ENCODE measurements around the gene PXDN.

PXDN gene

GRCh38 chr2:1633936-1634587, 110.3 kb downstream of the PXDN start:
- TF ChIP-seq TOX (CRISPR knock-in tag; IDR thresholded peaks at IDR 0.05; ENCODE audit: borderline replicate concordance) = no peak
- no peak for TF ChIP-seq ARNTL (CRISPR knock-in tag; IDR thresholded peaks at IDR 0.05; ENCODE audit: borderline replicate concordance, low read depth)
- TF ChIP-seq BACH2 (CRISPR knock-in tag; IDR thresholded peaks at IDR 0.05; ENCODE audit: borderline replicate concordance) = no peak
- no peak for TF ChIP-seq OSR1 (CRISPR knock-in tag; IDR thresholded peaks at IDR 0.05)
- no peak for TF ChIP-seq ZFP3 (CRISPR knock-in tag; IDR thresholded peaks at IDR 0.05)
- no peak for TF ChIP-seq CSRNP3 (CRISPR knock-in tag; IDR thresholded peaks at IDR 0.05)
- TF ChIP-seq CREB5 (CRISPR knock-in tag; IDR thresholded peaks at IDR 0.05; ENCODE audit: low read depth) = no peak
- TF ChIP-seq SNAI2 (CRISPR knock-in tag; IDR thresholded peaks at IDR 0.05) = no peak
- TF ChIP-seq RARB (CRISPR knock-in tag; IDR thresholded peaks at IDR 0.05) = no peak
- TF ChIP-seq POU6F1 (CRISPR knock-in tag; IDR thresholded peaks at IDR 0.05; ENCODE audit: borderline replicate concordance, low read depth) = no peak
- no peak for TF ChIP-seq ZFP30 (CRISPR knock-in tag; IDR thresholded peaks at IDR 0.05)
- no peak for TF ChIP-seq ZNF565 (CRISPR knock-in tag; conservative IDR thresholded peaks at IDR 0.05; ENCODE audit: low read depth)
- no peak for TF ChIP-seq ESRRG (CRISPR knock-in tag; IDR thresholded peaks at IDR 0.05)
- no peak for ATAC-seq

GRCh38 chr2:1633092-1633671, 111.1 kb downstream of the PXDN start:
- TF ChIP-seq OSR1 (CRISPR knock-in tag; IDR thresholded peaks at IDR 0.05) (no peak), RARB (CRISPR knock-in tag; IDR thresholded peaks at IDR 0.05) (no peak), ESRRG (CRISPR knock-in tag; IDR thresholded peaks at IDR 0.05) (no peak), ZNF8 (CRISPR knock-in tag; IDR thresholded peaks at IDR 0.05) (no peak), CREB5 (CRISPR knock-in tag; IDR thresholded peaks at IDR 0.05; ENCODE audit: low read depth) (no peak), ZFP30 (CRISPR knock-in tag; IDR thresholded peaks at IDR 0.05) (no peak), BACH2 (CRISPR knock-in tag; IDR thresholded peaks at IDR 0.05; ENCODE audit: borderline replicate concordance) (no peak), CSDC2 (CRISPR knock-in tag; IDR thresholded peaks at IDR 0.05) (no peak), TCF4 (CRISPR knock-in tag; IDR thresholded peaks at IDR 0.05; ENCODE audit: borderline replicate concordance) (no peak), ZNF565 (CRISPR knock-in tag; conservative IDR thresholded peaks at IDR 0.05; ENCODE audit: low read depth) (no peak), TOX (CRISPR knock-in tag; IDR thresholded peaks at IDR 0.05; ENCODE audit: borderline replicate concordance) (no peak), GLIS3 (CRISPR knock-in tag; IDR thresholded peaks at IDR 0.05) (no peak), CSRNP3 (CRISPR knock-in tag; IDR thresholded peaks at IDR 0.05) (no peak), ISL1 (CRISPR knock-in tag; IDR thresholded peaks at IDR 0.05) (no peak)
- ATAC-seq = no peak

GRCh38 chr2:1632510-1632909, 111.8 kb downstream of the PXDN start:
- ATAC-seq = no peak
- no peak for TF ChIP-seq POU6F1 (CRISPR knock-in tag; IDR thresholded peaks at IDR 0.05; ENCODE audit: borderline replicate concordance, low read depth)
- TF ChIP-seq TSHZ2 (CRISPR knock-in tag; IDR thresholded peaks at IDR 0.05) = no peak
- TF ChIP-seq PPARA (CRISPR knock-in tag; IDR thresholded peaks at IDR 0.05; ENCODE audit: borderline replicate concordance) = no peak
- no peak for TF ChIP-seq ESRRG (CRISPR knock-in tag; IDR thresholded peaks at IDR 0.05)
- TF ChIP-seq GLIS3 (CRISPR knock-in tag; IDR thresholded peaks at IDR 0.05) = no peak
- TF ChIP-seq ISL1 (CRISPR knock-in tag; IDR thresholded peaks at IDR 0.05) = no peak
- no peak for TF ChIP-seq TOX (CRISPR knock-in tag; IDR thresholded peaks at IDR 0.05; ENCODE audit: borderline replicate concordance)
- no peak for TF ChIP-seq ZFP3 (CRISPR knock-in tag; IDR thresholded peaks at IDR 0.05)
- no peak for TF ChIP-seq PATZ1 (CRISPR knock-in tag; IDR thresholded peaks at IDR 0.05; ENCODE audit: borderline replicate concordance)
- TF ChIP-seq ZFP30 (CRISPR knock-in tag; IDR thresholded peaks at IDR 0.05) = no peak
- TF ChIP-seq BACH2 (CRISPR knock-in tag; IDR thresholded peaks at IDR 0.05; ENCODE audit: borderline replicate concordance) = no peak
- no peak for TF ChIP-seq ZNF8 (CRISPR knock-in tag; IDR thresholded peaks at IDR 0.05)
- TF ChIP-seq ZNF565 (CRISPR knock-in tag; conservative IDR thresholded peaks at IDR 0.05; ENCODE audit: low read depth) = no peak
